SU-DHL-6 (cell line): ENCODE data around the gene KLKB1.
"Not testable (repeated sequence)": the region's sequence is repeated elsewhere in the genome, so short reads cannot be mapped to it uniquely, and the experiment has no call there.

ENCODE experiments used
- H2AFZ ChIP-seq: fragments of 200-600 bp; sonication (generic); 2 replicates; pipeline ENCODE4 v1.6.1; 2014; ENCODE audit warnings: low read depth, mild to moderate bottlenecking, moderate library complexity, mixed read lengths, antibody characterized with exemption, low read length; ENCODE audit not compliant: severe bottlenecking
- H3F3A ChIP-seq: fragments of 200-600 bp; shearing (Covaris generic); 2 replicates; pipeline ENCODE4 v1.6.0; 2016; ENCODE audit warnings: antibody characterized with exemption, mild to moderate bottlenecking; ENCODE audit not compliant: insufficient read depth
- H3K27ac ChIP-seq: fragments of 200-600 bp; sonication (generic); 2 replicates; pipeline ENCODE4 v1.5.1; 2016; ENCODE audit warnings: low read depth, mild to moderate bottlenecking, low read length, moderate library complexity, mixed read lengths
- H3K27me3 ChIP-seq: fragments of 200-600 bp; sonication (generic), shearing (Covaris generic); 2 replicates; pipeline ENCODE4 v1.6.0; 2014; ENCODE audit warnings: mild to moderate bottlenecking, low read length
- H3K36me3 ChIP-seq: fragments of 200-600 bp; sonication (generic); 2 replicates; pipeline ENCODE4 v1.6.1; 2014; ENCODE audit warnings: mild to moderate bottlenecking, low read length, mixed read lengths
- H3K4me2 ChIP-seq: fragments of 300-600, 200-600 bp; shearing (Covaris generic), sonication (generic); 2 replicates; pipeline ENCODE4 v1.6.0; 2014; ENCODE audit warnings: low read length, low read depth, mild to moderate bottlenecking; ENCODE audit not compliant: poor library complexity, severe bottlenecking
- H3K4me3 ChIP-seq: fragments of 200-600 bp; sonication (generic); 2 replicates; pipeline ENCODE4 v1.5.1; 2014; ENCODE audit warnings: antibody characterized with exemption, low read length, mild to moderate bottlenecking, mixed read lengths; ENCODE audit not compliant: insufficient read depth, poor library complexity, severe bottlenecking
- H3K79me2 ChIP-seq: fragments of 200-600 bp; sonication (generic); 2 replicates; pipeline ENCODE4 v1.6.1; 2014; ENCODE audit warnings: mild to moderate bottlenecking, low read length, moderate library complexity; ENCODE audit not compliant: insufficient read depth
- H3K9ac ChIP-seq: fragments of 200-600 bp; sonication (generic); 2 replicates; pipeline ENCODE4 v1.7.0; 2014; ENCODE audit warnings: mild to moderate bottlenecking, low read length
- H3K9me2 ChIP-seq: fragments of 200-600 bp; sonication (generic); replicated peaks from 2 replicates; pipeline ENCODE4 v1.6.1; 2014; ENCODE audit warnings: low read length; ENCODE audit not compliant: insufficient read depth
- H3K9me3 ChIP-seq: fragments of 200-600 bp; sonication (generic); 2 replicates; pipeline ENCODE4 v1.6.1; 2014; ENCODE audit warnings: low read length, mixed read lengths; ENCODE audit not compliant: insufficient read depth
- H4K20me1 ChIP-seq: fragments of 200-600 bp; sonication (generic); 2 replicates; pipeline ENCODE4 v1.6.1; 2014; ENCODE audit warnings: low read depth, mild to moderate bottlenecking, antibody characterized with exemption, low read length, moderate library complexity, mixed read lengths
- EZH2phosphoT487 ChIP-seq: fragments of 200-600 bp; sonication (generic), shearing (Covaris generic); conservative IDR thresholded peaks from 2 replicates; pipeline ENCODE4 v1.6.1; 2018; ENCODE audit warnings: mild to moderate bottlenecking, antibody characterized with exemption, low read length, moderate library complexity, mixed read lengths
- TF ChIP-seq, protein P1 (sequence below): fragments of 200-600 bp; sonication (generic); IDR thresholded peaks from one replicate; pipeline ENCODE4 v1.5.1; 2017; ENCODE audit warnings: antibody characterized with exemption, mild to moderate bottlenecking, low read length, moderate library complexity; ENCODE audit not compliant: insufficient read depth, poor library complexity, severe bottlenecking

Gene KLKB1

GRCh38 chr4:186260504-186261448, 33.5 kb downstream of the KLKB1 start:
- H4K20me1 ChIP-seq, result no peaks in the 10 kb centered on the region
- H3K9me3 ChIP-seq, result no peaks in the 10 kb centered on the region
- H3F3A ChIP-seq, result no peaks in the 10 kb centered on the region
- no peaks in the 10 kb centered on the region for H3K79me2 ChIP-seq
- no peaks in the 10 kb centered on the region for H3K9me2 ChIP-seq
- no peaks in the 10 kb centered on the region for H3K36me3 ChIP-seq
- H2AFZ ChIP-seq, result no peak overlapping the region
- H3K4me3 ChIP-seq, result no peak overlapping the region
- H3K4me2 ChIP-seq, result no peak overlapping the region
- TF ChIP-seq EZH2phosphoT487, result no peak
- TF ChIP-seq, protein P1, sequence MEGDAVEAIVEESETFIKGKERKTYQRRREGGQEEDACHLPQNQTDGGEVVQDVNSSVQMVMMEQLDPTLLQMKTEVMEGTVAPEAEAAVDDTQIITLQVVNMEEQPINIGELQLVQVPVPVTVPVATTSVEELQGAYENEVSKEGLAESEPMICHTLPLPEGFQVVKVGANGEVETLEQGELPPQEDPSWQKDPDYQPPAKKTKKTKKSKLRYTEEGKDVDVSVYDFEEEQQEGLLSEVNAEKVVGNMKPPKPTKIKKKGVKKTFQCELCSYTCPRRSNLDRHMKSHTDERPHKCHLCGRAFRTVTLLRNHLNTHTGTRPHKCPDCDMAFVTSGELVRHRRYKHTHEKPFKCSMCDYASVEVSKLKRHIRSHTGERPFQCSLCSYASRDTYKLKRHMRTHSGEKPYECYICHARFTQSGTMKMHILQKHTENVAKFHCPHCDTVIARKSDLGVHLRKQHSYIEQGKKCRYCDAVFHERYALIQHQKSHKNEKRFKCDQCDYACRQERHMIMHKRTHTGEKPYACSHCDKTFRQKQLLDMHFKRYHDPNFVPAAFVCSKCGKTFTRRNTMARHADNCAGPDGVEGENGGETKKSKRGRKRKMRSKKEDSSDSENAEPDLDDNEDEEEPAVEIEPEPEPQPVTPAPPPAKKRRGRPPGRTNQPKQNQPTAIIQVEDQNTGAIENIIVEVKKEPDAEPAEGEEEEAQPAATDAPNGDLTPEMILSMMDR, result no peak
- H3K27ac ChIP-seq, result no peak overlapping the region
- H3K9ac ChIP-seq, result no peak overlapping the region
- H3K27me3 ChIP-seq, result no peaks in the 10 kb centered on the region

GRCh38 chr4:186264660-186265059, 37.4 kb downstream of the KLKB1 start:
- Histone ChIP-seq H4K20me1 (no peaks in the 10 kb centered on the region), H3K79me2 (no peaks in the 10 kb centered on the region), H2AFZ (peak overlapping the region; percentile 28), H3K36me3 (no peaks in the 10 kb centered on the region), H3K9me3 (no peaks in the 10 kb centered on the region), H3K4me2 (peak overlapping the region; percentile 23), H3K27me3 (no peaks in the 10 kb centered on the region), H3K9me2 (no peaks in the 10 kb centered on the region), H3K27ac (no peak overlapping the region), H3K4me3 (no peak overlapping the region), H3F3A (no peaks in the 10 kb centered on the region), H3K9ac (no peak overlapping the region)
- TF ChIP-seq EZH2phosphoT487, result no peak

DNA sequence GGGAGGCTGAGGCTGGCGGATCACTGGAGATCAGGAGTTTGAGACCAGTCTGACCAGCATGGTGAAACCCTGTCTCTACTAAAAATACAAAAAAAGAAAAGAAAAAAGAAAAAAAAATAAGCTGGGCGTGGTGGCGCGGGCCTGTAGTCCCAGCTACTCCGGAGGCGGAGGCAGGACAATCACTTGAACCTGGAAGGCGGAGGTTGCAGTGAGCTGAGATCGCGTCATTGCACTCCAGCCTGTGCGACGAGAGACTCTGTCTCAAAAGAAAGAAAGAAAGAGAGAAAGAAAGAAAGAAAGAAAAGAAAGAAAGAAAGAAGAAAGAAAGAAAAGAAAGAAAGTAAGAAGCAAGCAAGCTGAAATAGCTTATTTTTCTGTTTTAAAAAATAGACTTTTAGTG, 37.9 kb downstream of the KLKB1 start:
- not testable (repeated sequence) for H3K36me3 ChIP-seq, H3K4me2 ChIP-seq

DNA sequence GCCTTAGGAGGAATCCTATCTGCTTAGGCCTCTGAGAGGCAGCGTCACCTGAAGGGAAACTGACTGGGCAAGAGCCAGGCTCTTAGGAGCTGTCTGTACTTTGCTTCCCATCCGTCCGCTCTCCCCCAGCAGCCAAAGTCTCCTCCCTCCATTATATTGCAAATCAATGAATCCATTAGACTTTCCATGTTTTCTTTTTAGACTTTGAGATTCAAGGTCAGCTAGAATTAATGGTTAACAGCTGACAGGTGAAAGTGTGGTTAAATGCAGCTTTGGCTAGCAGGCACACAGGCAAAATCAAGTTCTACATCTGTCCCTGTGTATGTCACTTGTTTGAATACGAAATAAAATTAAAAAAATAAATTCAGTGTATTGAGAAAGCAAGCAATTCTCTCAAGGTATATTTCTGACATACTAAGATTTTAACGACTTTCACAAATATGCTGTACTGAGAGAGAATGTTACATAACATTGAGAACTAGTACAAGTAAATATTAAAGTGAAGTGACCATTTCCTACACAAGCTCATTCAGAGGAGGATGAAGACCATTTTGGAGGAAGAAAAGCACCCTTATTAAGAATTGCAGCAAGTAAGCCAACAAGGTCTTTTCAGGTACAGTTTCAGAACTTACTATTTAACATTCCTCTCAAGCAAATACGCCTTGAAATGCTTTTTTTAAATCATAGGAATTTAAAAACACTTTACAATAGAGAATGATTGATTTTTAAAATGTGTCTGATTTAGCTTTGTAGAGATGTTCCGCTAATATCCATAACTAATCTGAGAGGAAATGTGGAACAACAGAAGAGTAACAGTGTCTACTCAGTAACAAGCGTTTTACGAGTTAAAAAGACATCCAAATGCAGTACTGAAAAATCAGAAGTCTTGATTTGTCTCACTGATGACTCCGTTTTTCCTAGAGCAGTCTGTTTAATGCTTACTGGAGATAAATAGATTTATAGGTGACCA, 38.7 kb downstream of the KLKB1 start, which contains the start of gene F11:
Gene F11 (plus strand): TSS at position 507 of the 970 bp plus-strand sequence. CDS start 948 bp downstream, outside the sequence.
- Histone ChIP-seq H3K9me2 (no peaks in the 10 kb centered on the region), H3K4me2 (no peak within 1 kb of the TSS), H3K9ac (no peak within 1 kb of the TSS), H3K9me3 (no peaks in the 10 kb centered on the region), H3K4me3 (no peak within 1 kb of the TSS), H4K20me1 (no peaks in the 10 kb centered on the region), H3K27me3 (no peaks in the 10 kb centered on the region), H3K27ac (no peak within 1 kb of the TSS), H3F3A (no peaks in the 10 kb centered on the region), H3K36me3 (no peaks in the 10 kb centered on the region), H3K79me2 (no peaks in the 10 kb centered on the region), H2AFZ (peak within 1 kb of the TSS; percentile 28)
- TF ChIP-seq, protein P1, result no peak
- TF ChIP-seq EZH2phosphoT487, result no peak

More for the DNA sequence above, 37.9 kb downstream of the KLKB1 start:
- not testable (repeated sequence) for H4K20me1 ChIP-seq, H3F3A ChIP-seq, H3K9me3 ChIP-seq, H3K9ac ChIP-seq, H3K79me2 ChIP-seq, H3K9me2 ChIP-seq, H3K4me3 ChIP-seq, H3K27ac ChIP-seq, H3K27me3 ChIP-seq, H2AFZ ChIP-seq
